Stimulated activated CD4-positive, alpha-beta T cell treated with anti-CD3 and anti-CD28 coated beads, Interleukin-12 subunit alpha, Interleukin-12 subunit beta, amount 100 ng/mL, for 24 hours (primary cell): ENCODE data around the gene THADA.
"Not testable (repeated sequence)": the region's sequence is repeated elsewhere in the genome, so short reads cannot be mapped to it uniquely, and the experiment has no call there.

Source experiments
- DNase-seq, 2 experiments: peaks; one replicate each; pipeline ENCODE4 v3.0.0-alpha.2; 2020; ENCODE audit warnings: low read depth in 2 of 2

THADA gene, protein sequence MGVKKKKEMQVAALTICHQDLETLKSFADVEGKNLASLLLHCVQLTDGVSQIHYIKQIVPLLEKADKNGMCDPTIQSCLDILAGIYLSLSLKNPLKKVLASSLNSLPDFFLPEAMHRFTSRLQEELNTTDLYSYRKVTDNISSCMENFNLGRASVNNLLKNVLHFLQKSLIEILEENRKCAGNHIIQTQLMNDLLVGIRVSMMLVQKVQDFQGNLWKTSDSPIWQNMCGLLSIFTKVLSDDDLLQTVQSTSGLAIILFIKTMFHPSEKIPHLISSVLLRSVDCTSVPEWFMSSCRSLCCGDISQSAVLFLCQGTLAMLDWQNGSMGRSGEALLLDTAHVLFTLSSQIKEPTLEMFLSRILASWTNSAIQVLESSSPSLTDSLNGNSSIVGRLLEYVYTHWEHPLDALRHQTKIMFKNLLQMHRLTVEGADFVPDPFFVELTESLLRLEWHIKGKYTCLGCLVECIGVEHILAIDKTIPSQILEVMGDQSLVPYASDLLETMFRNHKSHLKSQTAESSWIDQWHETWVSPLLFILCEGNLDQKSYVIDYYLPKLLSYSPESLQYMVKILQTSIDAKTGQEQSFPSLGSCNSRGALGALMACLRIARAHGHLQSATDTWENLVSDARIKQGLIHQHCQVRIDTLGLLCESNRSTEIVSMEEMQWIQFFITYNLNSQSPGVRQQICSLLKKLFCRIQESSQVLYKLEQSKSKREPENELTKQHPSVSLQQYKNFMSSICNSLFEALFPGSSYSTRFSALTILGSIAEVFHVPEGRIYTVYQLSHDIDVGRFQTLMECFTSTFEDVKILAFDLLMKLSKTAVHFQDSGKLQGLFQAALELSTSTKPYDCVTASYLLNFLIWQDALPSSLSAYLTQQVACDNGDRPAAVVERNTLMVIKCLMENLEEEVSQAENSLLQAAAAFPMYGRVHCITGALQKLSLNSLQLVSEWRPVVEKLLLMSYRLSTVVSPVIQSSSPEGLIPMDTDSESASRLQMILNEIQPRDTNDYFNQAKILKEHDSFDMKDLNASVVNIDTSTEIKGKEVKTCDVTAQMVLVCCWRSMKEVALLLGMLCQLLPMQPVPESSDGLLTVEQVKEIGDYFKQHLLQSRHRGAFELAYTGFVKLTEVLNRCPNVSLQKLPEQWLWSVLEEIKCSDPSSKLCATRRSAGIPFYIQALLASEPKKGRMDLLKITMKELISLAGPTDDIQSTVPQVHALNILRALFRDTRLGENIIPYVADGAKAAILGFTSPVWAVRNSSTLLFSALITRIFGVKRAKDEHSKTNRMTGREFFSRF (N-terminal part only)

DNA sequence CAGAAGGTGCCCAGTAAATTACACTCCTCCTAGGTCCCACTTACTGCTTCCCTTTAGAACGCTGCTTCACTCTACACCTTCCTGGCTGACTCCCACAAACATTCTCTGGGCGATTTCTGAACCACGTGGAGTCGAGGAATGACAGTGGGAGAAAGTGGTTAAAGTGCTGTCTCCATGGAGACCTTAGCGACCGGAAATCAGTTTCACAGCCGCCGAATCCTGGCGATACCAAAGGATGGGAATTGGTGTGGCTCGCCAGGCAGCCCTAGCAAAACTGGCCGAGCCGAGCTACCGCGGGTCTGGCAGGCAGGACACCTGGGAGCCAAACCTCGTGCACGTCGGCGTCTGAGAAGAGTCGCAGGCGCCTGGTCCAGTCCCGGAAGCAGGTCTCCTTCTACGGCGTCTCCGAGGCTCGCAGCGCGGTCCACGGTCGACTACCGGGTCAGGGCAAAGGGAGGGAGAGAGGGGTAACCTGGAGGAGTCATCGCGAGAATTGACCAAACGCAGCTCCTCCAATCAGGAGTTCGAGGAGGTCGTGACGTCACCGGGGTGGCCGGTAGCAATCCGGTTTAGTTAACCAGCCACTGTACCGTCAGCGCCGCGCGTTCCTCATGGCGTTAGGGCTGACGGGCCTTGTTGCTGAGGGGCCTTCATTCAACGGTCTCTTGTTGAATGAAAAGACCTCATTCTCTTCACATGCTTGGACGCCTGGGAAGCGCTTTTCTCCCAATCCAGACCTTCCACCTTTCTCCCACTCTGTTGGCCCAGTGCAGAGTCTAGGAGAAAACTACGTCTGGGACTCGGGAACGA is at the start of gene THADA:
Gene THADA, minus strand, starts transcription at position 436 of the 810 bp plus-strand sequence. CDS start 3,646 bp downstream, outside the sequence.
- DNase-seq = peak; percentile 96 to 99

DNA sequence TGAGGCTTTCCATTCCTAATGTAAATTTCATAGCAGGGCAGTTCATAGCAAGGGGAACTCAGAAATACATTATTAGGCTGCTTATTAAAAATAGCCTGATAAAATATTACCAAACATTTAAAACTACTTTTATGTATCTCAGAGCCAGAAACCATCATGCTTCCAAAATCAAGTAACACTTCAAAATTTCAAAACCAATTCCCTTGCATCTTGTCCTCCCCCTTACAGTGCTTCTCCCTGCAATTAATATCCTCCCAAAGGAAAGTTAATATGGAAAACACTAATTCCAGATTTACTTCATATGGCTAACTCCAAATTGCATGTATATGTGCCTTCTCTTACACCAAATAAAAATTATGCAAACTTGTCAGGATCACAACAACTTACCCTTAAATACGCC is 47.8 kb upstream of the THADA start:
- DNase-seq = no peak

DNA sequence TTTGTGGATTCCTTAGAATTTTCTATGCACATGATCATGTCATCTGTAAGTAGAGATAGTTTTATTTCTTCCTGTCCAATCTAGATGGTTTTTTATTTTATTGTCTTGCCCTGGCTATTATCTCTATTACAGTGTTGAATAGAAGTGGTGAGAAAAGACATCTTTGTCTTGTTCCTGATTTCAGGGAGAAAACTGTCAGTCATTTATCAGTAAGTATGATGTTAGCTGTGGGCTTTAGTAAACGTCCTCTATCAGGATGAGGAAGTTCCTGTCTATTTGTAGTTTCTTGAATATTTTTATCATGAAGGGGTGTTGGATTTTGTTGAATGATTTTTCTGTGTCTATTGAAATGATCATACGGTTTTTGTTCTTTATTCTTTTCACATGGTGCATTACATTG is 46.5 kb upstream of the THADA start:
- no peak for DNase-seq

DNA sequence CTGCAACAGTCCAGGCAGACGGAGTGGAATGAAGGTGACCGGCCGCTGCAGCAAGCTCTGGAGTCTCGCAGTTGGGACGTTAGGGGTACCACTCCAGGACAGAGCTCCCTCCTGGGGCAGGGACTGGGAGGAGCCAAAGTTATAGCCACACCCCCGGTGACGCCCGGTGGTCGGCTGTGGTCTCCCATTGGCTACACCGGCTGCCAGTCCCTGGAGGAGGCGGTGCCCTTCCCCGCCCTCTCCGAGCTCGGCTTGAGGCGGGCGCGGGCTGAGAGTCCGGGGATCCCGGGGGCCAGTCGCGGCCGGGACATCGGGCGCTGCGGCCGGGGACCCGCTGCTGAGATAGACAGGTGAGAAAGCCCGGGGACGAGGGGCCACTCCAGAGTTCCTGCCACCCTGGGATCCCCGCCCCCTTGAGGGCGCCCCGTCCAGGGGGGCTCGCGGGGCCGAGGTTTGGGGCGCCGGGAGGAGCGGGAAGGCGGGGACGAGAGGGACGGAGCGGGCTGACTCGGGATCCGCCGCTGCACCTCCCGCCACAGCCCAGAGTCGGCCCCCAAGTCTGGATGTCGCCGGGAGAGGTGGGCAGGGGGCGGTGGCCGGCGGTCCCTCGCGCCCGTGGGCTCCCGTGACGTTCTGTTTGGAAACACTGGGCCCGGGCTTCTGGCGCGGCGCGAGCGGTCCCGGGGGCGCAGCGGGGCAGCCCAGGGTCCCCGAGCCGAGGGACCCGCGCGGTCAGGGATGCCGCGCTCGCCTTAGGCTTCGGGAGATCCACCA is 41.4 kb upstream of the THADA start, which contains the start of gene PLEKHH2:
Gene PLEKHH2, plus strand, starts transcription at position 231 of the 774 bp plus-strand sequence. CDS start 7,414 bp downstream, outside the sequence.
- peak; percentile 78 to 93 for DNase-seq

DNA sequence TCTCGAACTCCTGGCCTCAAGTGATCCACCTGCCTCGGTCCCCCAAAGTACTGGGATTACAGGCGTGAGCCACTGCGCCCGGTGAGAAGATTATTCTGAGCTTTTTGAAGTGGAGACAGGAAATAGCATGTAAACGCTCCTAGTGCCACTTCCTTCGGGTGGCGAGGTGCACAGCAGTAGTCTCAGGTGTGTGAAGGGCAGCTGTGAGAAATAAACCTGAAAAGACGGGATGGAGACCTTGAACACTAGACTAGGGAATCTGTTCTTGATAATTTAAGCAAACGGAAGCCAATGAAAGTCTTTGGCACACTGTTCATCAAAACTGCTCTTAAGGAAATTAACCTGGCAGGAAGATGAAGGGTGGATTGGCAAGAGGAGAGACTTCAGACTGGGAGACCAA is 40.8 kb upstream of the THADA start:
- DNase-seq = peak in 1 of 2 experiments; percentile 3

DNA sequence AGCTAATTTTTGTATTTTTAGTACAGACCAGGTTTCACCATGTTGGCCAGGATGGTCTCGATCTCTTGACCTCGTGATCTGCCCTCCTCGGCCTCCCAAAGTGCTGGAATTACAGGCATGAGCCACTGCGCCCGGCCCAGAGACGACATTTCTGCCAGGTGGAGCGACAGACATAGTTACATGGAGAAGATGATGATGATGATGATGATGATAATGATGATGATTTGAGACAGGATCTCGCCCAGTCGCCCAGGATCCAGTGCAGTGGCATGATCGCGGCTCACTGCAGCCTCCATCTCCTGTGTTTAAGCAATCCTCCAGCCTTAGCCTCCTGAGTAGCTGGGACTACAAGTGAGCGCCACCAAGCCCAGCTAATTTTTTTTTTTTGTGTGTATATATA is 40.3 kb upstream of the THADA start:
- DNase-seq = not testable (repeated sequence)

DNA sequence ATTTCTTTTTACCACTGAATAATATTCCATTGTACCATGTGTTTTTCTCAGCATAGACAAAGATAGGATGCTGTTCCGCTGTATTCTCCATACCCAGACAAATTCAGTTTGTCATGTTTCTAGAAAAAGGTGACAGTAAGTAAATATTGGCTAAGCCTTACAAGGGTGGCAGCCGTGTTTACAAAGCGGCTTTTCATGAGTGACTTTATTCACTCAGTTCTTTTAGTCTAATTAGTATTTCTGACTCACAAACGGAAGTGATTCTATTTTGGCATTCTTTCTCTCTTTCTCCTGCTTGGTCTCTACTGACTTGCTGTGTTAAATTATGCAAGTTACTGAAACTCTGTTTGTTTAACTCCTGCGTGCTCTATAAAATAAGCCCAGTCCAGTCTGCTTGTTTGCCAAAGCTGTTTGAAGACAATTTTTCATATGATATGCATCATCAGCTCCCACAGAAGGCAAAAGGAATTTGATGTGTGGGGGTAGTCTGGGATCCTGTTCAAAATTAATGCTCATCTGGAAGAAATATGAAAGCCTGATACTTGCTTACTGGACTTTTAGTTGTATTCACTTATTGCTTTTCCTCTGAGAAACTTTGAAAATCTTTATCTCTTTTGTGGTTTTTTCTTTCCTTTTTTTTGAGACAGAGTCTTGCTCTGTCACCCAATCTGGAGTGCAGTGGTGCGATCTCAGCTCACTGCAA is 38.9 kb upstream of the THADA start:
- DNase-seq = no peak

DNA sequence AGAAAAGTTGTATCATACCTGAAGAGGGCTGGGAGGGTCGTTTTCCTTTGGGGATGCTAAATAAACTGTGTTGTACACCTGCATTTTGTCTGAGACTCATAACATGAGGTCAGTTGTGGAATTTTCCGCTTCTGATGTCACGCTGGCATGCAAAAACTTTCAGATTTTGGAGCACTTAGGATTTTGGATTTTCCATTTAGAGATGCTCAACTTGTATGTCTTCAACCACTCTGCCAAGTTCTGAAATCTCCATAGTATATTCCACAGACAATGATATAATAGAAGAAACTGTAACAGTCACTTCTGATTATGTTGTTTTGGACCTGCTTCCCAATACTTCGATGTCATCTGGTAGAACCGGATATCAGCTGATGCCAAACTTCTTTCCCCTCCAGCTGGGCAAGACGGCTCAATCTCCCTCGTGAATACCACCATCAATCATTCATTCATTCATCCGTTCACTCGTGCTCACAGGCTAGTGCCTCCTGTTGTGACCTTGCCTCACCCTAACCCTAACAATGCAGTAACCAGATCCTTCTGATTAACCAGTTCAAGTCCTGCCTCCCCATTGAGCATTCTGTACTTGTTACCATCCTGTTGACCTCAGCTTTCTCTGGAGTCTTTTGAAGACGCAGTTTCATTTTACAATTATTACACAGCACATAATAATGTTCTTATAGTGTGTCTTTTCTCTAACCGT is 35.9 kb upstream of the THADA start:
- no peak for DNase-seq

DNA sequence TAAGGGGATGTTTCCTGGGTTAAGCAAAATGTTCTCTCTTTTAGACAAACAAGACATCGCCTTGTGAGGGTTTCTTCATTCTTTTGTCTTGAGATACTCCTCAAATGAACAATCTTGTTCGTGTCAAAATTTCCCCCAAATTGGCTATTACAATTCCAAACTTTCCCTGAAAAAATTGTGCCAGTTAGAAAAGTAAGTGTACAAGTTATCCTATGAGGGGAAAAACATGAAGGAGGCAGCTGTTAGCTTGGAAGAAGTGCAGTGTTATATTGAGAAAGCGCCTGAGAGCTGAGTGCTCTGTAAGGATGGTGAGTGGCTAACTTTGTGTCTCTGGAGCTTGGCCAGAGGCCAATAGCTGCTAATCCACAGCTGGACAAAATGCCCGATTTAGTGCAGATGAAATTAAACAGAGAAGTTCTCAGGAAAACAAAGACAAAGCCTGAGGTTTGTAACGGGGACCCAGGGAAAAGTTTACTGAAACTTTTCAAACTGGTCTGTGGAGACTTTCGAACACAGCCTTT is 27.2 kb upstream of the THADA start:
- no peak for DNase-seq

DNA sequence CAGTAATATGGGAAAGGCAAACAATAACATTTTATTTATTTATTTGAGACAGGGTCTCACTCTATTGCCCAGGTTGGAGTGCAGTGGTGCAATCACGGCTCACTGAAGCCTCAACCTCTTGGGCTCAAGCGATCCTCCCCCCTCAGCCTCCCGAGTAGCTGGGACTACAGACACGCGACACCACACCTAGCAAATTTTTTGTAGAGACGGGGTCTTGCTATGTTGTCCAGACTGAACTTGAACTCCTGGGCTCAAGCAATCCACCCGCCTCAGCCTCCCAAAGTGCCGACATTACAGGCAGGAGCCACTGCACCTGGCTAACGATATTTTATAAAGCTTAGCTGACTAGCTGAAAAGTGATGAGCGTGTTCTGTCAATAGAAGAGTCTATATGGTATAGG is 23.7 kb upstream of the THADA start:
- DNase-seq = no peak

DNA sequence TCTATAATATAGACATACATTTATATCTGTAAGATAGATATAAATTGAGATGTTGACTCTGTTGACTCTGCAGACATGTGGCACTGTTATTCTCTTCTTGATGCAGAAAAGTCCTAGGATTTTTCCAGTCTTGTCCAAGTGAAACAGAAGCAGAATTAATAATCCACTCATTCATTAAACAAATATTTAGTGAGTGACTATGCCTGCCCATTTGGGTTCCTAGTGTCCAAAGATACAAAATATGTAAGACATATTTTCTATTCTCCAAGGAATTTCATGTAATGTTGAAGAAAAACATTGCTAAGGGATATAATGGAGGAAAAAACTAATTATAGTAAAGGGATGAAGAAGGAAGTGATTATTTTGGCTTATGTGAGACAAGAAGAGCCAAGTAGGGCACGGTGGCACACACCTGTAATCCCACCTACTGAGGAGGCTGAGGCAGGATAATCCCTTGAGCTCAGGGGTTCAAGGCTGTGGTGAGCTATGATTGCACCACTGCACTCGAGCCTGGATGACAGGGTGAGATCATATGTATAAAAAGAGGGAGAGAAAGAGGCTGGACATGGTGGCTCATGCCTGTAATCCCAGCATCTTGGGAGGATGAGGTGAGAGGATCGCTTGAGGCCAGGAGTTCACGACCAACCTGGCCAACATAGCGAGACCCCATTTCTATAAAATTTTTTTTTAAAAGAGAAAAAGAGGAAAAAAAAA is 21.3 kb upstream of the THADA start:
- no peak for DNase-seq

DNA sequence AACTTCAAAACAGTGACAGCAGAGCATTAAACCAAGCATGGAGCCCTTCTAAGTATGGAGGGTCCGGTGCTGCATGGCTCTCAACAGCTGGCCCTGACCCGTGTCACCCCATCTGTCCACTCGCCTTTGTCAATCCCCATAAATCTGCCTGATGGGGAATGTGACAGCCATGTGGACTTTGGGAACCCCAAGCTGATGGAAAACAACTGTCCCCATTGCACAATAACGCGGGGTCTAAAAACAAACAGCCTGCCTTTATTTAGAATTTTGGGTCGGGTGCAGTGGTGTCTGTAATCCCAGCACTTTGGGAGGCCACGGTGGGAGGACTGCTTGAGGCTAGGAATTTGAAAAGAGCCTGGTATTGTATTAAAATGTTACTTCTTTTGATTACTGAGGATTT is 17.1 kb upstream of the THADA start:
- DNase-seq = no peak

DNA sequence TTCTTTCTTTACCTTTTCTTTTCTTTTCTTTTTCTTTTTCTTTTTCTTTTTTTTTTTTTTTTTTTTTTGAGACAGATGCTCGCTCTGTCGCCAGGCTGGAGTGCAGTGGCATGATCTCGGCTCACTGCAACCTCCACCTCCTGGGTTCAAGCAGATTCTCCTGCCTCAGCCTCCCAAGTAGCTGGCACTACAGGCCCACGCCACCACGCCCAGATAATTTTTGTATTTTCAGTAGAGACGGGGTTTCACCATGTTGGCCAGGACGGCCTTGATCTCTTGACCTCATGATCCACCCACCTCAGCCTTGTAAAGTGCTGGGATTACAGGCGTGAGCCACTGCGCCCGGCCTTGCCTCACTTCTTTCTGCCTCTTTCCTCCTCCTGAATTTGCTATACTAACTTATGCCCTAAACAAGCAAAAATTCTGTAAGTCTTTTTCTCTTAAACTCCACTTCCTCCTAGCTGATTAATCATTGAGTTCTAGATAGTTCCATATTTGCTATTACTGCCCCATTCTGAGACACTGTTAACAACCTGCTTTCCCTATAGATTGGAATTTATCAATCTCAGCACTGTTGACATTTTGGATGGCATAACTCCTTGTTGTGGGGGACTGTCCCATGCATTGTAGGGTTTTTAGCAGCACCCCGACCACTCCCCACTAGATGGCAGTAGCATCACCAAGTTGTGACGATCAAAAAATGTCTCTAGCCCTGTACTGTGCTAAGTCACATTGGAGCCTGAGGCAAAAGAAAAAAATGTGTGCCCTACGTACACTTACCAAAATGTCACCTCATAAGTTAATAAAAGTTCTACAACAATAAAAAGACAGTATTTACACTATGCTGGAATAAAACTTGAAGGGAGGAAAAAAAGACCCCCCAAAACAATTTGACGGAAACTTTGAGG is 16.4 kb upstream of the THADA start:
- DNase-seq = peak; percentile 49 to 71

DNA sequence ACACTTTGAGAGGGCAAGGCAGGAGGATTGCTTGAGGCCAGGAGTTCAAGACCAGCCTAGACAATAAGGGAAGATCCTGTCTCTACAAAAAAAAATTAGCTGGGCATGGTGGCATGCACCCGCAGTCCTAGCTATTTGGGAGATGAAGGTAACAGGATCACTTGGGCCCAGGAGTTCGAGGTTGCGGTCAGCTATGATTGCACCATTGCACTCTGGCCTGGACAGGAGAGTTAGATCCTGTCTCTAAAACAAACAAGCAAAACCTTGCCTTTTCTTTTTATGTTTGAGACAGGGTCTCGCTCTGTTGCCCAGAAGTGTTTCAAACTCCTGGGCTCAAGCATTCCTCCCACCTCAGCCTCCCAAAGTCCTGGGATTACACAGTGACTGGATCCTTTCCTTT is 14.5 kb upstream of the THADA start:
- no peak for DNase-seq

DNA sequence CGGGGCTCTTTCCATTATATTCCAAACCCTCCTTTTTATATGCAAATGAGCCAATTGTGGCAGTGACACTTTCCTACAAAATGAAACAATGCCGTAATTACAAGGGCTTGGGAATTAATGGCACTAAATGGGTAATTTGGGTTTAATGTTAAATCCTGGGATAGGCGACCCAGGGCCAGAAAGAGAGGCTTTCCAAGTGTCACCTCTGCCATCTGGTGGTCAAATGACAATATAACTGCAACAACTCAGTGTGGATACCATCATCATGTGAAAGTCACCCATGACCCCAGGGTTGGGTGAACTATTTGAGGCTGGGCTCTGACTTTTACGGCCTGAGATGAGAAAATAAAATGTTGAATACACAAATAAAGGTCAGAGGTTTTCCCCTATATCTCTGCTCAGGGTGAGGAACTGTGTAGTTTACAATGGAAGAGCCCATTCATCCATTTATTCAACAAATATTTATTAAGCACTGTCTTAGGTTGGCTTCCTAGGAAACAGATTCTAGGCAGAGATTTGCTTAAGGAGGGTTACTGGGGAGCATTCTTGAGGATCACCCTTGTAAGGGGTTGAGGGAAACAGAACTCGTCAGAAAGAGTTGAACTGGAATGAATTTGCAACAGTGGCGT is 13.6 kb upstream of the THADA start:
- DNase-seq = peak in 1 of 2 experiments; percentile 11

DNA sequence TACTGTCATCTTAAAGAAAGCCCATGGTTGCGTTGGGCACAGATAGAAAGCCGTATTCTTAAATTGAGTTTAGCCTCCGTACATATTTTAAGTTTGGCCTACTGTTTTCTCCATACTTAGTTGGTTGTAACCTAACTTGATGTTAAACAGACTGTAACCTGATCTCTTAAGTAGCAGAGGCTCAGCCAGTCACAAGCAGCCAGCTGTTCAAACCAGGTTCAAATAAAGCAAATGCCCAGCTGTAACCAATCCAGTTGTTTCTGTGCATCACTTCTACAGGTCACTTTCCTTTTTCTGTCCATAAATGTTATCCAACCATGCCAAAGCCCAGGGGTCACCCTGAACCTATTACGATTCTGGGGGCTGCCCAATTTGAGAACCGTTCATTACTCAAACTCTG is 10.0 kb upstream of the THADA start:
- no peak for DNase-seq
